Measurements from ENCODE around the gene SLC7A14. TPM values are rescaled to one million over a fixed set of nuclear protein-coding genes. Genes with fewer than 3 reads are reported as not detected.

Gene SLC7A14
- polyA plus RNA-seq, 3 donors, result not detected

GRCh38 chr3:170496026-170496867 lies 89.6 kb downstream of the SLC7A14 start:
- H3K9ac ChIP-seq (ENCODE audit: insufficient read depth, low read length, poor library complexity, severe bottlenecking), result no peak overlapping the region
- H3K4me3 Mint-ChIP-seq, result no peak overlapping the region
- WGBS (ENCODE audit: insufficient coverage), result 95% methylated on average over 40 of the region's 40 CpGs

GRCh38 chr3:170494766-170495165 lies 91.1 kb downstream of the SLC7A14 start:
- H3K27me3 ChIP-seq (ENCODE audit: control insufficient read depth in 2 of 2, insufficient read depth in 2 of 2, low read length in 2 of 2), result no peaks in the 10 kb centered on the region
- no peak for DNase-seq
- no peaks in the 10 kb centered on the region for H3K4me1 ChIP-seq (ENCODE audit: control insufficient read depth in 1 of 2, insufficient read depth in 2 of 2, low read length in 2 of 2)
- no peaks in the 10 kb centered on the region for H3K36me3 ChIP-seq (replicated peaks in 1 of 2; ENCODE audit: control insufficient read depth in 1 of 2, insufficient read depth in 2 of 2, low read length in 2 of 2)
- H3K79me2 ChIP-seq (ENCODE audit: insufficient read depth, low read length), result no peaks in the 10 kb centered on the region
- H3K4me3 Mint-ChIP-seq, result no peak overlapping the region
- no peak overlapping the region for H3K4me2 ChIP-seq (replicated peaks; ENCODE audit: extremely low read depth, low read length, poor library complexity, severe bottlenecking)
- H4K20me1 ChIP-seq (ENCODE audit: insufficient read depth, low read length), result no peaks in the 10 kb centered on the region
- peaks cover 0 to 4% (median 3%) of the 10 kb centered on the region in 3 donors for H3K27me3 Mint-ChIP-seq (ENCODE audit: low read depth in 3 of 3)
- no peak overlapping the region for H2AFZ ChIP-seq (ENCODE audit: insufficient read depth, low read depth, low read length, poor library complexity, severe bottlenecking)
- H3K27ac ChIP-seq (ENCODE audit: low read depth in 1 of 2, low read length in 2 of 2), result no peak overlapping the region
- WGBS (ENCODE audit: insufficient coverage), result no CpG with 5 or more reads among the region's 4 CpGs
- H3K9me3 Mint-ChIP-seq, result peaks cover 0 to 2% (median 0%) of the 10 kb centered on the region in 7 donors
- intact Hi-C loops (cut with micrococcal nuclease), result no loop called here
- H3K27ac Mint-ChIP-seq, result no peak overlapping the region
- H3K9me3 ChIP-seq (replicated peaks in 1 of 2; ENCODE audit: control insufficient read depth in 1 of 2, insufficient read depth in 1 of 2, low read length in 2 of 2), result no peaks in the 10 kb centered on the region
- no peak overlapping the region for H3K9ac ChIP-seq (ENCODE audit: insufficient read depth, low read length, poor library complexity, severe bottlenecking)
- no peak for TF ChIP-seq CTCF (IDR thresholded peaks at IDR 0.05)
- no peaks in the 10 kb centered on the region for H3K36me3 Mint-ChIP-seq
- H3K4me1 Mint-ChIP-seq, result no peaks in the 10 kb centered on the region
- H3K4me3 ChIP-seq (replicated peaks in 1 of 3; ENCODE audit: low read depth in 2 of 3, low read length in 3 of 3), result no peak overlapping the region

More at GRCh38 chr3:170496026-170496867, 89.6 kb downstream of the SLC7A14 start:
- Histone ChIP-seq H3K9me3 (replicated peaks in 1 of 2; ENCODE audit: control insufficient read depth in 1 of 2, insufficient read depth in 1 of 2, low read length in 2 of 2) (no peaks in the 10 kb centered on the region), H3K4me1 (ENCODE audit: control insufficient read depth in 1 of 2, insufficient read depth in 2 of 2, low read length in 2 of 2) (no peaks in the 10 kb centered on the region), H2AFZ (ENCODE audit: insufficient read depth, low read depth, low read length, poor library complexity, severe bottlenecking) (no peak overlapping the region), H3K36me3 (replicated peaks in 1 of 2; ENCODE audit: control insufficient read depth in 1 of 2, insufficient read depth in 2 of 2, low read length in 2 of 2) (no peaks in the 10 kb centered on the region), H3K4me3 (replicated peaks in 1 of 3; ENCODE audit: low read depth in 2 of 3, low read length in 3 of 3) (no peak overlapping the region), H3K27ac (ENCODE audit: low read depth in 1 of 2, low read length in 2 of 2) (no peak overlapping the region), H4K20me1 (ENCODE audit: insufficient read depth, low read length) (no peaks in the 10 kb centered on the region), H3K27me3 (ENCODE audit: control insufficient read depth in 2 of 2, insufficient read depth in 2 of 2, low read length in 2 of 2) (no peaks in the 10 kb centered on the region), H3K4me2 (replicated peaks; ENCODE audit: extremely low read depth, low read length, poor library complexity, severe bottlenecking) (no peak overlapping the region), H3K79me2 (ENCODE audit: insufficient read depth, low read length) (no peaks in the 10 kb centered on the region)
- intact Hi-C loops (cut with micrococcal nuclease), result no loop called here
- peaks cover 0 to 7% (median 3%) of the 10 kb centered on the region in 3 donors for H3K27me3 Mint-ChIP-seq (ENCODE audit: low read depth in 3 of 3)
- H3K4me1 Mint-ChIP-seq, result no peaks in the 10 kb centered on the region
- H3K27ac Mint-ChIP-seq, result no peak overlapping the region
- no peaks in the 10 kb centered on the region for H3K36me3 Mint-ChIP-seq
- no peak for DNase-seq
- peaks cover 0 to 2% (median 0%) of the 10 kb centered on the region in 7 donors for H3K9me3 Mint-ChIP-seq
- no peak for TF ChIP-seq CTCF (IDR thresholded peaks at IDR 0.05)
